Measurements from ENCODE around the gene TMEM132A. TPM values are rescaled to one million over a fixed set of nuclear protein-coding genes. Genes with fewer than 3 reads are reported as not detected.
"Not testable (repeated sequence)": the region's sequence is repeated elsewhere in the genome, so short reads cannot be mapped to it uniquely, and the experiment has no call there.

Gene TMEM132A
- total RNA-seq, 1 donor from 2014 or later: 6.5 TPM

GRCh38 chr11:60972182-60973030, 48.1 kb downstream of the TMEM132A start:
- intact Hi-C loops (cut with DNase I): no loop called here
- DNase-seq: no peak
- ATAC-seq (ENCODE audit: poor library complexity): no peak

GRCh38 chr11:60973699-60974098, 49.4 kb downstream of the TMEM132A start:
- ATAC-seq (ENCODE audit: poor library complexity) (no peak), DNase-seq (no peak)
- intact Hi-C loops (cut with DNase I): no loop called here

- intact Hi-C loops (cut with DNase I); ATAC-seq (ENCODE audit: poor library complexity); DNase-seq: not testable (repeated sequence)
These were observed 50.1 kb downstream of the TMEM132A start for GRCh38 chr11:60974316-60974715.

- ATAC-seq (ENCODE audit: poor library complexity) (no peak), DNase-seq (no peak)
- intact Hi-C loops (cut with DNase I): no loop called here
These were observed 50.5 kb downstream of the TMEM132A start for GRCh38 chr11:60974726-60975125.

- intact Hi-C loops (cut with DNase I): no loop called here
- ATAC-seq (ENCODE audit: poor library complexity) (no peak), DNase-seq (no peak)
These were observed 53.0 kb downstream of the TMEM132A start for GRCh38 chr11:60977224-60977623.

- intact Hi-C loops (cut with DNase I): no loop called here
- DNase-seq (no peak), ATAC-seq (ENCODE audit: poor library complexity) (no peak)
These were observed 53.6 kb downstream of the TMEM132A start for GRCh38 chr11:60977836-60978235.

- DNase-seq (no peak), ATAC-seq (ENCODE audit: poor library complexity) (no peak)
- intact Hi-C loops (cut with DNase I): no loop called here
These were observed 54.5 kb downstream of the TMEM132A start for GRCh38 chr11:60978546-60979380.

- no peak for DNase-seq
- no peak for ATAC-seq (ENCODE audit: poor library complexity)
- intact Hi-C loops (cut with DNase I): no loop called here
These were observed 57.3 kb downstream of the TMEM132A start for GRCh38 chr11:60981515-60981914.

- intact Hi-C loops (cut with DNase I): no loop called here
- ATAC-seq (ENCODE audit: poor library complexity) (no peak), DNase-seq (no peak)
These were observed 57.9 kb downstream of the TMEM132A start for GRCh38 chr11:60982184-60982583.

- DNase-seq: no peak
- intact Hi-C loops (cut with DNase I): no loop called here
- no peak for ATAC-seq (ENCODE audit: poor library complexity)
These were observed 59.9 kb downstream of the TMEM132A start for GRCh38 chr11:60984149-60984548.

- ATAC-seq (ENCODE audit: poor library complexity) (no peak), DNase-seq (no peak)
- intact Hi-C loops (cut with DNase I): no loop called here
These were observed 60.4 kb downstream of the TMEM132A start for GRCh38 chr11:60984636-60985035.

- no peak for ATAC-seq (ENCODE audit: poor library complexity)
- intact Hi-C loops (cut with DNase I): no loop called here
- no peak for DNase-seq
These were observed 61.2 kb downstream of the TMEM132A start for GRCh38 chr11:60985501-60985900.

GRCh38 chr11:60985991-60986915, 62.0 kb downstream of the TMEM132A start:
- DNase-seq (no peak), ATAC-seq (ENCODE audit: poor library complexity) (no peak)
- intact Hi-C loops (cut with DNase I): no loop called here

Other genes starting within 250 kb of the TMEM132A start
- not detected for gene MS4A8, start 224.8 kb upstream of the TMEM132A start, total RNA-seq
- not detected for gene MS4A18, start 199.7 kb upstream of the TMEM132A start, total RNA-seq
- not detected for gene MS4A15, start 167.6 kb upstream of the TMEM132A start, total RNA-seq
- gene MS4A10, start 139.1 kb upstream of the TMEM132A start, total RNA-seq: not detected
- 8.4 TPM for gene CCDC86, start 82.3 kb upstream of the TMEM132A start, total RNA-seq
- 3.0 TPM for gene PTGDR2, start 68.5 kb upstream of the TMEM132A start, total RNA-seq
- not detected for gene ZP1, start 56.9 kb upstream of the TMEM132A start, total RNA-seq
- 34.0 TPM for gene PRPF19, start 17.9 kb upstream of the TMEM132A start, total RNA-seq
- gene TMEM109, start 10.3 kb upstream of the TMEM132A start, total RNA-seq: 82.2 TPM
- gene SLC15A3, start 27.7 kb downstream of the TMEM132A start, total RNA-seq: 19.1 TPM
- gene CD6, start 47.2 kb downstream of the TMEM132A start, total RNA-seq: 0.08 TPM
- not detected for gene CD5, start 178.0 kb downstream of the TMEM132A start, total RNA-seq
- gene VPS37C, start 237.0 kb downstream of the TMEM132A start, total RNA-seq: 14.3 TPM